Measurements from ENCODE around the gene FILIP1L. TPM values are rescaled to one million over a fixed set of nuclear protein-coding genes. Genes with fewer than 3 reads are reported as not detected.

The FILIP1L gene
- total and polyA plus RNA-seq, 2 donors: 75.1 to 103 TPM

DNA sequence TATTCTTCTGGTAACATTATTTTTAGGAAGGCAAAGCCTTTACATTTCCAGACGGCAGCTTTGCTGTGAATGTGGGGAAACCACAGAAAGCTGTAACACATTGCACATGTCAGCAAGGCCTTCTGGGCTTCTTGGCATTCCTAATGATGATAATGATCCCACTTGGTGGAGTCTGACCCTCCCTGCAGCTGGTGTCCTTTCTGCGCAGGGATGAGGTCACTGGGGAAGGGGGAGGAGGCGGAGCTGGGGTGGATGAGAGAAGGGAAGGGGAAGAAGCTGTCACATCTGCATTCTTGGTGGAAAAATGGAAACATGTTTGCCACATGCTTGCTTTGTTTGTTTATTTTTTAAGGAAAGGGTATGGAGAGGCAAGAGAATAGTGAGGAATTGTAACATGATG, 68.6 kb downstream of the FILIP1L start:
- 60% methylated on average over 3 of the region's 3 CpGs for WGBS
- Histone ChIP-seq H3K4me3 (ENCODE audit: low read depth, low read length) (no peak overlapping the region), H3K36me3 (ENCODE audit: insufficient read depth) (no peaks in the 10 kb centered on the region), H3K4me1 (ENCODE audit: insufficient read depth) (no peaks in the 10 kb centered on the region), H3K27ac (ENCODE audit: low read depth) (no peak overlapping the region)
- DNase-seq (ENCODE audit: extremely low spot score): no peak

- no peaks in the 10 kb centered on the region for H3K36me3 ChIP-seq (ENCODE audit: insufficient read depth)
- H3K4me3 ChIP-seq (ENCODE audit: low read depth, low read length): no peak overlapping the region
- no peaks in the 10 kb centered on the region for H3K4me1 ChIP-seq (ENCODE audit: insufficient read depth)
- no peak overlapping the region for H3K27ac ChIP-seq (ENCODE audit: low read depth)
- DNase-seq (ENCODE audit: extremely low spot score): no peak
Observed at GRCh38 chr3:100044369-100044768, 69.9 kb downstream of the FILIP1L start.

DNA sequence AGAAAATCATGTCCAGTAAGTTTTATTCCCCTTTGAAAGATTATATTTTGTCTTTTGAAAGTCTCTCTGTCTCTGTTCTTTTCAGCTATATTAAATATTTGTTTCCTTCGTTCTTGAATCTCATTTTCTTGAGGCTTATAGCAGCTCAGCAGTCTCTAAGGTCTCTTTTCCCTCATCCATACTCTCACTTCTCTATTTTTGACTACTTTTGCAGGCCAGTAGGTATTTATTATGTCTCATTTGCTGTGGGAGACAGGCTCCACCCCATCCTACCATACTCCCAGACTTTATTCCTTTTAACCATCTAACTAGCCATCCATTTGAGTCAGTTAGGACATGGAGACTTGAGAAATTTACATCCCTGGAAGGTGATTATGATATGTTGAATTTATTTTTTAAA, 71.0 kb downstream of the FILIP1L start:
- DNase-seq (ENCODE audit: extremely low spot score): no peak
- Histone ChIP-seq H3K27ac (ENCODE audit: low read depth) (no peak overlapping the region), H3K4me3 (ENCODE audit: low read depth, low read length) (no peak overlapping the region), H3K36me3 (ENCODE audit: insufficient read depth) (no peaks in the 10 kb centered on the region), H3K4me1 (ENCODE audit: insufficient read depth) (no peaks in the 10 kb centered on the region)
- WGBS: 53% methylated on average over 1 of the region's 1 CpG

DNA sequence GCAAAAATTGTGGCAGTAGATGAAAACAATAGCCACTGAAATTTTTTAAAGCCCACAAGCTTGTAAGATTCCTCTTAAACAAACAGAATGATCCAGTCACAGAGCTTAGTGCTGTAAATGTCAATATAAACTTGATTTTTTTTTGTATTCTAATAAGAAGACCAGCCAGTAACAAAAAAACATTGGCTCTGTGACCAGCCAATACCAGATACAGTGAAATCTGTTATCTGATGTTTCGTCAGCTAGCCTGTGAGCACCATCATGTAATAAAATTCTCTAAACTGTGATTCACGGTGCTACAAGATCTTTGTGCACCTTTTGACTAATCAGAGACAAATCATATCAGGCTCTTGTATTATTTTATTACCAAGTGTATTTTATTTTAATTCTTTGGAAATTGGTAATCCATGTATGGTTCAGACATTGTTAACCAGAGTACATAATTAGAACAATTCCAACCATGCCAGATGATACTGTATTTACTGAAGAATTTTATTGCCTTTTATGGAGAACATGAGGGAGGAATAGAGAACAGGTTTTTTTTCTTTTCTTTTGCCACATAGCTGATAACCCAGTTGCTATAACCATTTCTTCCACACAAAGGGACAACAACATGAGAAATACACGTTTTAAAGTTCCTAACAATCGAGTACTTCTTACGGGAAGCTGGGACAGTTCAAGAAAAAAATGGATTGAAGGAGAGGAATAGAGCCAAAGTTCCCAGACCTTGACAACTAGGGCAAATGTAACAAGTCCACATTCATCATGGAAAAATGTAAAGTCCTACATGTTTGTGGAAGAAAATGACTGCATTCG, 71.9 kb downstream of the FILIP1L start:
- Histone ChIP-seq H3K4me3 (ENCODE audit: low read depth, low read length) (no peak overlapping the region), H3K4me1 (ENCODE audit: insufficient read depth) (no peaks in the 10 kb centered on the region), H3K27ac (ENCODE audit: low read depth) (peak overlapping the region; percentile 50), H3K36me3 (ENCODE audit: insufficient read depth) (no peaks in the 10 kb centered on the region)
- WGBS: 22% methylated on average over 6 of the region's 6 CpGs
- peak; percentile 45 for DNase-seq (ENCODE audit: extremely low spot score)

GRCh38 chr3:100041328-100041749, 73.0 kb downstream of the FILIP1L start:
- WGBS: 25% methylated on average over 1 of the region's 1 CpG
- Histone ChIP-seq H3K27ac (ENCODE audit: low read depth) (peak overlapping the region; percentile 38), H3K36me3 (ENCODE audit: insufficient read depth) (no peaks in the 10 kb centered on the region), H3K4me3 (ENCODE audit: low read depth, low read length) (no peak overlapping the region), H3K4me1 (ENCODE audit: insufficient read depth) (no peaks in the 10 kb centered on the region)
- peak; percentile 58 for DNase-seq (ENCODE audit: extremely low spot score)

GRCh38 chr3:100040451-100041225, 73.7 kb downstream of the FILIP1L start:
- 22% methylated on average over 3 of the region's 3 CpGs for WGBS
- no peaks in the 10 kb centered on the region for H3K36me3 ChIP-seq (ENCODE audit: insufficient read depth)
- no peaks in the 10 kb centered on the region for H3K4me1 ChIP-seq (ENCODE audit: insufficient read depth)
- peak overlapping the region; percentile 32 for H3K27ac ChIP-seq (ENCODE audit: low read depth)
- H3K4me3 ChIP-seq (ENCODE audit: low read depth, low read length): no peak overlapping the region
- peak; percentile 40 for DNase-seq (ENCODE audit: extremely low spot score)

GRCh38 chr3:100039075-100039474, 75.2 kb downstream of the FILIP1L start:
- no peaks in the 10 kb centered on the region for H3K4me1 ChIP-seq (ENCODE audit: insufficient read depth)
- no peak overlapping the region for H3K27ac ChIP-seq (ENCODE audit: low read depth)
- H3K4me3 ChIP-seq (ENCODE audit: low read depth, low read length): no peak overlapping the region
- no peak for DNase-seq (ENCODE audit: extremely low spot score)
- no peaks in the 10 kb centered on the region for H3K36me3 ChIP-seq (ENCODE audit: insufficient read depth)

DNA sequence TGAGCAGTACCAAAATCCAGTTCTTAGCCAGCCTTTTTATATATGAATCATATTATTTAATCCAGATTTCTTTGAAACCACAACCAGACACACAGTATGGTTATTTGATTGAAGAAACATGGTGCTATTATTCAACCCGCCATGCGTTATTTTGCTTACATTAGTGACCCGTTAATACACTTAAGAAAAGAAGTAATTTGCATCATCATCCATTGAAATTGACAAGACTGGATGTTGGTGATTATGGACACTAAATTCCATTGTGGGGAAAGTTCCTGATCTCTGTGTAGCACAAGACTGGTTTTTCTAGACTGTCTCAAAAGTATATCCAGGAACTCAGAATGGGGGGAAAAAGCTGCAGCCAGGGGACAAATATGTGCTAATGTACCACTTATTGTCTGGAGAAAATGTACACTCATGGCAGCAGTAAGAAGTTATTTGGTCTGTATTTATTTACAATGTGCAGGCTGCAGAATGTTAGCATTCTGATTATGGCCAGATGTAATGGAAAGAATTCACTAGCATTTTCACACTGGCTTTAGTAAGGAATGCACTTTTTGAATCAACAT, 80.3 kb downstream of the FILIP1L start:
- WGBS: 67% methylated on average over 3 of the region's 3 CpGs
- DNase-seq (ENCODE audit: extremely low spot score): no peak
- H3K4me3 ChIP-seq (ENCODE audit: low read depth, low read length): no peak overlapping the region
- H3K36me3 ChIP-seq (ENCODE audit: insufficient read depth): no peaks in the 10 kb centered on the region
- H3K4me1 ChIP-seq (ENCODE audit: insufficient read depth): no peaks in the 10 kb centered on the region
- no peak overlapping the region for H3K27ac ChIP-seq (ENCODE audit: low read depth)

- H3K36me3 ChIP-seq (ENCODE audit: insufficient read depth): no peaks in the 10 kb centered on the region
- H3K4me1 ChIP-seq (ENCODE audit: insufficient read depth): no peaks in the 10 kb centered on the region
- no peak overlapping the region for H3K4me3 ChIP-seq (ENCODE audit: low read depth, low read length)
- H3K27ac ChIP-seq (ENCODE audit: low read depth): no peak overlapping the region
- 28% methylated on average over 1 of the region's 1 CpG for WGBS
- DNase-seq (ENCODE audit: extremely low spot score): no peak
Observed at GRCh38 chr3:100033184-100033583, 81.1 kb downstream of the FILIP1L start.

- H3K36me3 ChIP-seq (ENCODE audit: insufficient read depth): no peaks in the 10 kb centered on the region
- WGBS: 60% methylated on average over 5 of the region's 5 CpGs
- H3K4me3 ChIP-seq (ENCODE audit: low read depth, low read length): no peak overlapping the region
- no peak for DNase-seq (ENCODE audit: extremely low spot score)
- H3K4me1 ChIP-seq (ENCODE audit: insufficient read depth): no peaks in the 10 kb centered on the region
- H3K27ac ChIP-seq (ENCODE audit: low read depth): no peak overlapping the region
Observed at GRCh38 chr3:100032243-100032642, 82.1 kb downstream of the FILIP1L start.

- Histone ChIP-seq H3K36me3 (ENCODE audit: insufficient read depth) (no peaks in the 10 kb centered on the region), H3K4me1 (ENCODE audit: insufficient read depth) (no peaks in the 10 kb centered on the region), H3K4me3 (ENCODE audit: low read depth, low read length) (no peak overlapping the region), H3K27ac (ENCODE audit: low read depth) (no peak overlapping the region)
- no peak for DNase-seq (ENCODE audit: extremely low spot score)
- 91% methylated on average over 1 of the region's 1 CpG for WGBS
Observed at GRCh38 chr3:100030914-100031425, 83.3 kb downstream of the FILIP1L start.

DNA sequence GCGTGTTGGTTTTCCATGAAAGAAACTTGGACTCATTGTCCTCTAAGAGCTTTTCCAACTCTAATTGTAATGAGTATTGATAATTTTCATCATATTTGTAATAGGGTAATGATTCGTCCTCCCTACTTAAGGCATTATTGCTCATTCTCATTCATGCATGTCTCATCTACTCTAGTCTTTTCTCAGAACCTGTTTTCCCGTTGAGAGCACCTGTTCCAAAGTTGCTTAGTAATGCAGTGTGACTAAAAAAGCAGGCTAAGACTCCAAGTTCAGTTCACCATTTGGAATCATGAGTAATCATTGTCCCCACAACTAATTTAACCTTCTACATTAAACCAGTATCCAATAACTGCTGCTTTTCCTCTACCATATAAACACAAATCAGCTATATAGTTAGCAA, 84.0 kb downstream of the FILIP1L start:
- no peak overlapping the region for H3K4me3 ChIP-seq (ENCODE audit: low read depth, low read length)
- no peak for DNase-seq (ENCODE audit: extremely low spot score)
- H3K27ac ChIP-seq (ENCODE audit: low read depth): no peak overlapping the region
- H3K36me3 ChIP-seq (ENCODE audit: insufficient read depth): no peaks in the 10 kb centered on the region
- WGBS: 96% methylated on average over 3 of the region's 3 CpGs
- H3K4me1 ChIP-seq (ENCODE audit: insufficient read depth): no peaks in the 10 kb centered on the region

GRCh38 chr3:100029689-100030088, 84.6 kb downstream of the FILIP1L start:
- Histone ChIP-seq H3K4me3 (ENCODE audit: low read depth, low read length) (no peak overlapping the region), H3K36me3 (ENCODE audit: insufficient read depth) (no peaks in the 10 kb centered on the region), H3K27ac (ENCODE audit: low read depth) (no peak overlapping the region), H3K4me1 (ENCODE audit: insufficient read depth) (no peaks in the 10 kb centered on the region)
- no peak for DNase-seq (ENCODE audit: extremely low spot score)
- WGBS: 45% methylated on average over 2 of the region's 2 CpGs

DNA sequence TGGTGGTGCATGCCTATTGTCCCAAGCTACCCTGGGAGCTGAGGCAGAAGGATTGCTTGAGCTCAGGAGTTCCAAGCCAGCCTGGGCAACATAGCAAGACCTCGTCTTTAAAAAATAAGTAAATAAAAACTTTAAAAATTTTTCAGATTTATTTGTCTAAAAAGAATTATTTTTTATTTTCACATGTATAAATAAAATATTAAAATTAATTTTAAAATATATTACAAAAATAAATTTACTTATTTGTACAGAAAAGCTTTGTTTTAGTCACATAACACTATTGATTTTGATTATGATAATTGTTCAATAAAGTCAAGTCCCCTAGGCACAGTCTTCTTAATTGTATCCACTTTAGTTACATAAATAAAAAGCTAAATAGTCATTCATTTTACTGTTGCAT, 85.2 kb downstream of the FILIP1L start:
- H3K27ac ChIP-seq (ENCODE audit: low read depth): no peak overlapping the region
- no peak overlapping the region for H3K4me3 ChIP-seq (ENCODE audit: low read depth, low read length)
- WGBS: 99% methylated on average over 1 of the region's 1 CpG
- DNase-seq (ENCODE audit: extremely low spot score): no peak
- H3K36me3 ChIP-seq (ENCODE audit: insufficient read depth): no peaks in the 10 kb centered on the region
- no peaks in the 10 kb centered on the region for H3K4me1 ChIP-seq (ENCODE audit: insufficient read depth)

All from urinary bladder (tissue), 4 donors.